ENCODE measurements around the gene DHRS1.

DHRS1 gene

DNA sequence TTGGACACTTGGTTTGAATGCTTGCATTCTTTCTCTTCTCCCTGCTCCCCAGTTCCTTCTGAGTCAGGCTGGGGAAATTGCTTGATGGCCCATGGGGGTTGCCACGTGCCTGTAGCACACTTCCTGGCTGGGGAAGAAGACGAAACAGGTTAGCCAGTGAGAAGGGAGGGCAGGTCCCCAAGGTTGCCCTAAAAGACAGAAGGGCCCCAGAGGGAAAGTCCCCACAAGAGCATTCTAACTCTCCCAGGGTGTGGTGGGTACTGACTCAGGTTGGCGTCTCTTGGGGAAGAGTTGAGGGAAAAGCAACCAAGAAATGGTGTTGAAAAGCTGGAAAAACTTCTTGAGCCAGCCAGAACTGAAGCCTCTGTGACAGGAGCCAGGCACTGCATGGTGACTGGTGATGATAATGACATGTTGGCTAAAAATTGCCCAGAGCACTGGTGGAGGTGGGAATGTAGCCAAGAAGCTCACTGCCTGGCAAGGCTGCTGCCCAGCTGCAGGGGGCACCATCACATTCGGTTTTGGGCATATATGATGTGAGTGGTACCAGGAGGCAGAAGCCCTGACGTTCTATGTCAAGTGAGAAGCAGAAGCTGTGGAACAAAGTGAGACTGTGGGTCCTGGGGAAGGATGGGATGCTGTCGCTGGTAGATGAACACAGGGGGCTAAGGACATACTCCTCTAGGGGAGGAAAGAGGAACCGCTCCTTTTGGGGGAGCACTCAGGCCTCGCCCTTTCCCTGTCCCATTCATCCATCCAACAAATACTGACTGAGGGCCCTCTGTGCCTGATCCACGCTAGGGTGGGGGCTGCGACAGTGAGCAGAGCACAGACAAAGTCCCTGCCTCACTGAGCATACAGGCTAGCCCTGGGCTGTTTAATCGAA lies 20.0 kb downstream of the DHRS1 start:
- H2BK5ac ChIP-seq (ENCODE audit: low read length): no peak overlapping the region
- no peak overlapping the region for H2BK15ac ChIP-seq (replicated peaks; ENCODE audit: low read depth)
- H2BK120ac ChIP-seq (ENCODE audit: low read depth, low read length): no peak overlapping the region
- no peak overlapping the region for H3K9ac ChIP-seq (ENCODE audit: low read length)
- H3K23ac ChIP-seq (ENCODE audit: low read length): no peak overlapping the region
- H3K79me1 ChIP-seq (ENCODE audit: low read length): no peaks in the 10 kb centered on the region
- H3K4me3 ChIP-seq (ENCODE audit: low read length): no peak overlapping the region
- H3K4me1 ChIP-seq (ENCODE audit: control insufficient read depth, low read depth, low read length): no peaks in the 10 kb centered on the region
- DNase-seq: no peak
- H3K27ac ChIP-seq (ENCODE audit: low read depth, low read length): no peak overlapping the region
- H2AK5ac ChIP-seq (ENCODE audit: low read length): no peak overlapping the region
- no peak overlapping the region for H3K18ac ChIP-seq (ENCODE audit: low read length)
- no peak overlapping the region for H4K8ac ChIP-seq (ENCODE audit: low read depth, low read length)
- no peaks in the 10 kb centered on the region for H3K79me2 ChIP-seq (ENCODE audit: control insufficient read depth, insufficient read depth, low read length)
- WGBS (ENCODE audit: extremely low coverage, insufficient coverage, low lambda C conversion rate): no CpG with 5 or more reads among the region's 11 CpGs
- no peak overlapping the region for H3K4ac ChIP-seq (ENCODE audit: low read depth, low read length)
- no peak overlapping the region for H3K4me2 ChIP-seq (ENCODE audit: low read length)
- H3K36me3 ChIP-seq (ENCODE audit: control insufficient read depth, insufficient read depth, low read length): no peaks in the 10 kb centered on the region
- H3K27me3 ChIP-seq (ENCODE audit: insufficient read depth, low read length, poor library complexity): no peaks in the 10 kb centered on the region
- no peak overlapping the region for H3K56ac ChIP-seq (ENCODE audit: low read length)
- no peak overlapping the region for H4K5ac ChIP-seq (ENCODE audit: low read length)

DNA sequence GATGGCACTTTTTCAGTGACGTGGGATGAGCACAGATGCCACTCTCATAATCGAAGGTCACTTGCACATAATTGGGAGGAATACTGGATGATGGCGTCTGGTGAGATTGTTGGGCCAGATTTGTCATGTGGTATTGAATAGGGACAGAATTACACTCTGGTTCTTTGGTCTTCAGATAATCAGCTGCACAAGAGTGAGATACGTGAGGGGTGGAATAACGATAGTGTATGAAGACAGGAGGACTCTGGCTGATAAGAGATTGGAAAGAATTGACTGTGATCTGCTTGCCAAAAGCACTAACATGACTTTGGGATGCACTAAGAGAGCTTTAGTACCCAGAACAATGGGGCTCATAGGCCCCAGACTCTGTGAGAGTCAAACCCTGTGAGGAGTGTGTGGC lies 21.2 kb downstream of the DHRS1 start:
- Histone ChIP-seq H4K8ac (ENCODE audit: low read depth, low read length) (no peak overlapping the region), H2BK120ac (ENCODE audit: low read depth, low read length) (no peak overlapping the region), H2BK15ac (replicated peaks; ENCODE audit: low read depth) (no peak overlapping the region), H3K79me1 (ENCODE audit: low read length) (no peaks in the 10 kb centered on the region), H3K36me3 (ENCODE audit: control insufficient read depth, insufficient read depth, low read length) (no peaks in the 10 kb centered on the region), H3K18ac (ENCODE audit: low read length) (no peak overlapping the region), H2AK5ac (ENCODE audit: low read length) (no peak overlapping the region), H3K56ac (ENCODE audit: low read length) (no peak overlapping the region), H3K9ac (ENCODE audit: low read length) (no peak overlapping the region), H3K4me1 (ENCODE audit: control insufficient read depth, low read depth, low read length) (no peaks in the 10 kb centered on the region), H3K23ac (ENCODE audit: low read length) (no peak overlapping the region), H3K4me3 (ENCODE audit: low read length) (no peak overlapping the region), H3K27ac (ENCODE audit: low read depth, low read length) (no peak overlapping the region), H3K79me2 (ENCODE audit: control insufficient read depth, insufficient read depth, low read length) (no peaks in the 10 kb centered on the region), H3K27me3 (ENCODE audit: insufficient read depth, low read length, poor library complexity) (no peaks in the 10 kb centered on the region), H4K5ac (ENCODE audit: low read length) (no peak overlapping the region), H3K4me2 (ENCODE audit: low read length) (no peak overlapping the region), H3K4ac (ENCODE audit: low read depth, low read length) (no peak overlapping the region), H2BK5ac (ENCODE audit: low read length) (no peak overlapping the region)
- no CpG with 5 or more reads among the region's 5 CpGs for WGBS (ENCODE audit: extremely low coverage, insufficient coverage, low lambda C conversion rate)
- DNase-seq: no peak

DNA sequence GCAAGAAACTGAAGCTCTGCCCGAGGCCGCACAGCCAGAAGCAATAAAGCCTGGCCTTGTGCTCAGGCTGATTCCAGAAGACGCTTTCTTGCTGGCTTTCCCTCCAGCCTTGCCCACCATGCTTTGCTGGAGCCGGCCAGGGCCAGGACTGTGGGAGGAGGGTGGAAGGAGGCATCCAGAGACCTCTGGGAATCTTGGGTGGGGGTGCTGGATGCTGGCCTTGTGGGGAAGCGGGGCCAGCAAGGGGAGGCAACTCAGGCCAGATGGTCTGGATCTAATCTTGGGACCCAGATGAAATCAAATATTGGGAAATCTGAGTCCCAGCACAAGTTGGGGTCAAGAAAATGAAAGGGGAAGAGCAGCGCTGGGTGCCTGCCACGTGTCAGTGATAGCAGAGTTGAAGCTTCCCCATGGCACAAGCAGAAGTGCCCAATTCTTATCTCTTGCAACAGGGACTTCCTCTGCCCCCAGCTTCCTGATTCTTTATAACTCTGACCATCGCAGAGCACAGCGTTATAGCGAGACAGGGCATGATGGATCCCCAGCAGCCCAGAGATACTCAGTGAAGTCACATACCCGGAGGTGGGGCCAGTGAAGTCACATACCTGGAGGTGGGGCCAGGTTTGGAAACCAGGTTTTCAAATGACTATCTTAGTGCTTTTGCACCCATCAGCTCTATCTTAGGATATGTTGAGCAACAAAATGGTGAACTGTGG lies 21.8 kb downstream of the DHRS1 start:
- H3K18ac ChIP-seq (ENCODE audit: low read length): no peak overlapping the region
- H3K27ac ChIP-seq (ENCODE audit: low read depth, low read length): no peak overlapping the region
- DNase-seq: no peak

DNA sequence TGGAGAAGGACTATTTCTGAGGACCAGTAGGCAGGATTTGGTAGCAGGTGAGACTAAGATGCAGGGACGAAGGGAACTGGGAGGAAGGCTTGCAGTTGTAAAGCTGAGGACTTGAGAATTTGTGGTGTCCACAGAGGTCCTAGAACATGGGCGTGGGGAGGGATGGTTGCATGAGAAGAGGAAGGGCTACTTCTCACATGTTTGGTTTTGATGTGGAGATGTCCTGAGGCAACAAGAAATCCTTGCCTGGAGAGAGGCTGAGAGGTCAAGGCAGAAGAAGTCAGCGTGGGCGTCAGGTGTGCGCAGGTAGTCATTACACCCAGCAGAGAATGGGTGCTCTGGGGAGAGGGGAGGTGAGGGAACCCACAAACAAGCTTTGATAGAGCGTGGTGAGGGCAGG lies 22.5 kb downstream of the DHRS1 start:
- H3K36me3 ChIP-seq (ENCODE audit: control insufficient read depth, insufficient read depth, low read length): no peaks in the 10 kb centered on the region
- H3K27me3 ChIP-seq (ENCODE audit: insufficient read depth, low read length, poor library complexity): no peaks in the 10 kb centered on the region
- H2BK5ac ChIP-seq (ENCODE audit: low read length): no peak overlapping the region
- H3K9ac ChIP-seq (ENCODE audit: low read length): no peak overlapping the region
- H3K4me3 ChIP-seq (ENCODE audit: low read length): no peak overlapping the region
- no peak overlapping the region for H3K18ac ChIP-seq (ENCODE audit: low read length)
- WGBS (ENCODE audit: extremely low coverage, insufficient coverage, low lambda C conversion rate): no CpG with 5 or more reads among the region's 6 CpGs
- H2BK120ac ChIP-seq (ENCODE audit: low read depth, low read length): no peak overlapping the region
- no peak overlapping the region for H3K4ac ChIP-seq (ENCODE audit: low read depth, low read length)
- no peak overlapping the region for H2BK15ac ChIP-seq (replicated peaks; ENCODE audit: low read depth)
- H3K27ac ChIP-seq (ENCODE audit: low read depth, low read length): no peak overlapping the region
- no peak for DNase-seq
- no peak overlapping the region for H2AK5ac ChIP-seq (ENCODE audit: low read length)
- H3K79me2 ChIP-seq (ENCODE audit: control insufficient read depth, insufficient read depth, low read length): no peaks in the 10 kb centered on the region
- no peak overlapping the region for H3K4me2 ChIP-seq (ENCODE audit: low read length)
- H4K5ac ChIP-seq (ENCODE audit: low read length): no peak overlapping the region
- no peak overlapping the region for H3K23ac ChIP-seq (ENCODE audit: low read length)
- H3K79me1 ChIP-seq (ENCODE audit: low read length): no peaks in the 10 kb centered on the region
- no peaks in the 10 kb centered on the region for H3K4me1 ChIP-seq (ENCODE audit: control insufficient read depth, low read depth, low read length)
- no peak overlapping the region for H4K8ac ChIP-seq (ENCODE audit: low read depth, low read length)
- H3K56ac ChIP-seq (ENCODE audit: low read length): no peak overlapping the region

More for the DNA sequence above, 21.8 kb downstream of the DHRS1 start:
- no peak overlapping the region for H3K56ac ChIP-seq (ENCODE audit: low read length)
- no peak overlapping the region for H4K5ac ChIP-seq (ENCODE audit: low read length)
- no peak overlapping the region for H2AK5ac ChIP-seq (ENCODE audit: low read length)
- H4K8ac ChIP-seq (ENCODE audit: low read depth, low read length): no peak overlapping the region
- H3K36me3 ChIP-seq (ENCODE audit: control insufficient read depth, insufficient read depth, low read length): no peaks in the 10 kb centered on the region
- no CpG with 5 or more reads among the region's 11 CpGs for WGBS (ENCODE audit: extremely low coverage, insufficient coverage, low lambda C conversion rate)
- no peaks in the 10 kb centered on the region for H3K79me1 ChIP-seq (ENCODE audit: low read length)
- H3K4ac ChIP-seq (ENCODE audit: low read depth, low read length): no peak overlapping the region
- no peak overlapping the region for H3K9ac ChIP-seq (ENCODE audit: low read length)
- H3K27me3 ChIP-seq (ENCODE audit: insufficient read depth, low read length, poor library complexity): no peaks in the 10 kb centered on the region
- H3K23ac ChIP-seq (ENCODE audit: low read length): no peak overlapping the region
- H2BK120ac ChIP-seq (ENCODE audit: low read depth, low read length): no peak overlapping the region
- H2BK15ac ChIP-seq (replicated peaks; ENCODE audit: low read depth): no peak overlapping the region
- no peak overlapping the region for H3K4me3 ChIP-seq (ENCODE audit: low read length)
- no peak overlapping the region for H2BK5ac ChIP-seq (ENCODE audit: low read length)
- no peak overlapping the region for H3K4me2 ChIP-seq (ENCODE audit: low read length)
- no peaks in the 10 kb centered on the region for H3K4me1 ChIP-seq (ENCODE audit: control insufficient read depth, low read depth, low read length)
- H3K79me2 ChIP-seq (ENCODE audit: control insufficient read depth, insufficient read depth, low read length): no peaks in the 10 kb centered on the region

DNA sequence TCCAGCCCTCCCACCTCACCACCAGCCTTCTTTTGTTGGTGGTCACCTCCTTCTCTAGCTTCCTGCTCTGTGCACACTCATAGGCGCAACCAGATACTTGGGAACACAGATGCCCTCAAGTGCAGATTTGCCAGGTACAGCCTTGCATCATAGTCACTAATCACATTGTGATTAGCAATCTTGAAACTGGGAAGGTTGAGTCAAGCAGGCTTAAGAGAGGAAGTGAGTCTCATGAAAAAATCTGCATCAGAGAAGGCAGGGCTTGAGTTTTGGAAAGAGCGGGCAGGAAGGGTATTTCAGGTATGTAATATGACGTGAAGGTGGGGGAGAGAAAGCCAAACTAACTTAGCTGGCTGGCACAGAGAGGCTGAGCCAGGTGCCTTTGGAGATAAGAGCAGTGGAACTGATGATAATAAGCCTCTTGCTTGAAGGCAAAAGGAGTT lies 25.5 kb downstream of the DHRS1 start:
- H3K23ac ChIP-seq (ENCODE audit: low read length): no peak overlapping the region
- no peaks in the 10 kb centered on the region for H3K4me1 ChIP-seq (ENCODE audit: control insufficient read depth, low read depth, low read length)
- no peak overlapping the region for H3K18ac ChIP-seq (ENCODE audit: low read length)
- no peaks in the 10 kb centered on the region for H3K36me3 ChIP-seq (ENCODE audit: control insufficient read depth, insufficient read depth, low read length)
- no peak overlapping the region for H4K8ac ChIP-seq (ENCODE audit: low read depth, low read length)
- peak; percentile 23 for DNase-seq
- WGBS (ENCODE audit: extremely low coverage, insufficient coverage, low lambda C conversion rate): no CpG with 5 or more reads among the region's 3 CpGs
- H4K5ac ChIP-seq (ENCODE audit: low read length): no peak overlapping the region
- no peak overlapping the region for H3K4ac ChIP-seq (ENCODE audit: low read depth, low read length)
- H3K9ac ChIP-seq (ENCODE audit: low read length): no peak overlapping the region
- no peak overlapping the region for H3K27ac ChIP-seq (ENCODE audit: low read depth, low read length)
- no peaks in the 10 kb centered on the region for H3K27me3 ChIP-seq (ENCODE audit: insufficient read depth, low read length, poor library complexity)
- H2BK15ac ChIP-seq (replicated peaks; ENCODE audit: low read depth): no peak overlapping the region
- no peak overlapping the region for H2AK5ac ChIP-seq (ENCODE audit: low read length)
- H3K4me2 ChIP-seq (ENCODE audit: low read length): no peak overlapping the region
- H3K4me3 ChIP-seq (ENCODE audit: low read length): no peak overlapping the region
- H2BK5ac ChIP-seq (ENCODE audit: low read length): no peak overlapping the region
- no peak overlapping the region for H2BK120ac ChIP-seq (ENCODE audit: low read depth, low read length)
- H3K79me2 ChIP-seq (ENCODE audit: control insufficient read depth, insufficient read depth, low read length): no peaks in the 10 kb centered on the region
- H3K56ac ChIP-seq (ENCODE audit: low read length): no peak overlapping the region
- no peaks in the 10 kb centered on the region for H3K79me1 ChIP-seq (ENCODE audit: low read length)
